Chondrocyte (in vitro differentiated cells): Measurements from ENCODE around the gene RAB43. TPM values are rescaled to one million over a fixed set of nuclear protein-coding genes. Genes with fewer than 3 reads are reported as not detected.

ENCODE experiments used
- DNase-seq: peaks from one replicate; pipeline ENCODE4 v3.0.0; 2021; ENCODE audit warnings: mixed read lengths, low spot score
- H3K27ac Mint-ChIP-seq: one replicate; pipeline ENCODE4 v1.8.0; 2021; ENCODE audit warnings: mild to moderate bottlenecking, moderate library complexity, mixed read lengths; ENCODE audit not compliant: unreplicated experiment
- H3K27me3 Mint-ChIP-seq: 2 replicates; pipeline ENCODE4 v1.8.0; 2021; ENCODE audit warnings: low read depth, mixed read lengths
- H3K36me3 Mint-ChIP-seq: 2 replicates; pipeline ENCODE4 v1.8.0; 2021; ENCODE audit warnings: low read depth, mixed read lengths
- H3K4me1 Mint-ChIP-seq: 2 replicates; pipeline ENCODE4 v1.8.0; 2021; ENCODE audit warnings: low read depth, mild to moderate bottlenecking, mixed read lengths
- H3K4me3 Mint-ChIP-seq: one replicate; pipeline ENCODE4 v1.8.0; 2021; ENCODE audit warnings: mild to moderate bottlenecking, moderate library complexity, mixed read lengths; ENCODE audit not compliant: unreplicated experiment
- H3K9me3 Mint-ChIP-seq: 2 replicates; pipeline ENCODE4 v1.8.0; 2021; ENCODE audit warnings: low read depth, mixed read lengths
- total RNA-seq: library from RNA; stranded (reverse); gene quantifications from 3 replicates; pipeline ENCODE4 v1.2.1, GENCODE V29; 2021
- TF ChIP-seq, protein P1 (sequence below): fragments of 200-600 bp; sonication (generic); IDR thresholded peaks from 2 replicates; pipeline ENCODE4 v1.5.0; 2021; ENCODE audit warnings: antibody characterized with exemption, mild to moderate bottlenecking, moderate library complexity

The RAB43 gene
- total RNA-seq, 1 donor from 2014 or later: 26.3 TPM

DNA sequence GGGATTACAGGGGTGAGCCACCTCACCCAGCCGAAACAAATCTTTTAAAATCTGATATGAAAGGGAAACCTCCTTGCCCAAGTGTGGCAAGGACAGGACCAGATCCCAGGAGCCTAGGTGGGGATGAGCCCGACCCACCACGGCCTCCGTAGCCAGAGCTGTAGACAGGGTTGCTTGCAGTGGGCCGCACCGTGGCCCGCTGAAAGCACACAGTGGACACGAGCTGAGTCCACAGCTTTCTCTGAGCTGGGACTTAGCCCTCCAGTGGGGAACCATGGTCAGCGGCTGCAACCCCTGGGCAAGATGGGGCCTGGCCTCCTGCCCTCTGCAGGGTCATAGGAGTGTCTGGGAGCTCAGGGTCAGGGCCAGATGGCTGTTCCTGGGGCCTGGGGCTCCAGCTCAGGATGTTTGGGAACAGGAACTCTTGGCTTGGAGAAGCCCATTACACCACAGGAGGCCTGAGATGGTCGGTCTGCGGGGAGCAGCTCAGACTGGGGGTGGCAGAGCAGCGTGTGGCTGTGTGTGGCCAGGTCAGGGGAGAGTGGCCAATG, 36.4 kb downstream of the RAB43 start:
- H3K36me3 Mint-ChIP-seq: no peaks in the 10 kb centered on the region
- DNase-seq: no peak
- H3K27ac Mint-ChIP-seq: no peak overlapping the region
- no peak overlapping the region for H3K4me3 Mint-ChIP-seq
- no peaks in the 10 kb centered on the region for H3K9me3 Mint-ChIP-seq
- TF ChIP-seq, protein P1, sequence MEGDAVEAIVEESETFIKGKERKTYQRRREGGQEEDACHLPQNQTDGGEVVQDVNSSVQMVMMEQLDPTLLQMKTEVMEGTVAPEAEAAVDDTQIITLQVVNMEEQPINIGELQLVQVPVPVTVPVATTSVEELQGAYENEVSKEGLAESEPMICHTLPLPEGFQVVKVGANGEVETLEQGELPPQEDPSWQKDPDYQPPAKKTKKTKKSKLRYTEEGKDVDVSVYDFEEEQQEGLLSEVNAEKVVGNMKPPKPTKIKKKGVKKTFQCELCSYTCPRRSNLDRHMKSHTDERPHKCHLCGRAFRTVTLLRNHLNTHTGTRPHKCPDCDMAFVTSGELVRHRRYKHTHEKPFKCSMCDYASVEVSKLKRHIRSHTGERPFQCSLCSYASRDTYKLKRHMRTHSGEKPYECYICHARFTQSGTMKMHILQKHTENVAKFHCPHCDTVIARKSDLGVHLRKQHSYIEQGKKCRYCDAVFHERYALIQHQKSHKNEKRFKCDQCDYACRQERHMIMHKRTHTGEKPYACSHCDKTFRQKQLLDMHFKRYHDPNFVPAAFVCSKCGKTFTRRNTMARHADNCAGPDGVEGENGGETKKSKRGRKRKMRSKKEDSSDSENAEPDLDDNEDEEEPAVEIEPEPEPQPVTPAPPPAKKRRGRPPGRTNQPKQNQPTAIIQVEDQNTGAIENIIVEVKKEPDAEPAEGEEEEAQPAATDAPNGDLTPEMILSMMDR: no peak
- peaks cover 3% of the 10 kb centered on the region for H3K4me1 Mint-ChIP-seq
- H3K27me3 Mint-ChIP-seq: no peaks in the 10 kb centered on the region

DNA sequence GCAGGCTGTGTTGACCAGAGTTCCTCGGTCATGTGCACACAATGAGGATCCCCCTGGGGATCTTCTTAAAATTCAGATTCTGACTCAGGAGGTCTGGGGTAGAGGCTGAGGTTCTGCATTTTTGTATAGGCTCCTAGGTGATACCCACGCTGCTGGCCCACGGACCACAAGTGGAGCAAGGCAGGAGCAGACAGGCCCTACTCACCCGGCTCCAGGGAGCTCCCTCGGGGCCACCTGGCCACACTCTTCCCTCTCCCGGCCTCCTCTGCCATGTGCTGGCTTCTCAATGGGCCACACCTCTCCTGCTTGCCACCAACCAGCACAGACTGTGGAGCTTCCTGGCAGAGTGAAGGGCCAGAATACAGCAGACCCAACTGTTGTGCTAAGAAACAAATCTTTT, 37.1 kb downstream of the RAB43 start:
- no peak overlapping the region for H3K4me3 Mint-ChIP-seq
- no peaks in the 10 kb centered on the region for H3K36me3 Mint-ChIP-seq
- H3K27ac Mint-ChIP-seq: no peak overlapping the region
- H3K27me3 Mint-ChIP-seq: no peaks in the 10 kb centered on the region
- no peaks in the 10 kb centered on the region for H3K9me3 Mint-ChIP-seq
- TF ChIP-seq, protein P1: no peak
- no peak for DNase-seq
- peaks cover 3% of the 10 kb centered on the region for H3K4me1 Mint-ChIP-seq

DNA sequence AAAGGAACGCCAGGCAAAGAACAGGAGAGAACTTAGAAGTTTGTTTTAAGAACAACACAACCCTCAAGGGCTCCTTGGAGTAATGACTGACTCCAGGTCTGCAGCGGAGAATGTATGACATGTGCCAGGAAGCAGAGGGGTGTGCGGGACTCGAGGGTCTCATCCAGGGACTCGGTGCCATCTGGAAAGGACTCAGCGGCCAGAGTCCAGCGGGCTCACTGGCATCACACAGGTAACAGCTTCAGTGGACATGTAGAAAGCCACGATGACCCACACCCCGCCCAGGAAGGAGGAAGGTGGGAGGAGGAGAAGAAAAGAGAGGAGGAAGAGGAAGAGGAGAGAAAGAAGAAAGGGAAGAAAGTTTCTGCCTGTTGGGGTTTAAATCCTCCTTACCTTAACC, 39.6 kb downstream of the RAB43 start:
- H3K27me3 Mint-ChIP-seq: no peaks in the 10 kb centered on the region
- H3K9me3 Mint-ChIP-seq: no peaks in the 10 kb centered on the region
- TF ChIP-seq, protein P1: no peak
- peaks cover 5% of the 10 kb centered on the region for H3K4me1 Mint-ChIP-seq
- no peak overlapping the region for H3K4me3 Mint-ChIP-seq
- no peak overlapping the region for H3K27ac Mint-ChIP-seq
- H3K36me3 Mint-ChIP-seq: no peaks in the 10 kb centered on the region
- no peak for DNase-seq

DNA sequence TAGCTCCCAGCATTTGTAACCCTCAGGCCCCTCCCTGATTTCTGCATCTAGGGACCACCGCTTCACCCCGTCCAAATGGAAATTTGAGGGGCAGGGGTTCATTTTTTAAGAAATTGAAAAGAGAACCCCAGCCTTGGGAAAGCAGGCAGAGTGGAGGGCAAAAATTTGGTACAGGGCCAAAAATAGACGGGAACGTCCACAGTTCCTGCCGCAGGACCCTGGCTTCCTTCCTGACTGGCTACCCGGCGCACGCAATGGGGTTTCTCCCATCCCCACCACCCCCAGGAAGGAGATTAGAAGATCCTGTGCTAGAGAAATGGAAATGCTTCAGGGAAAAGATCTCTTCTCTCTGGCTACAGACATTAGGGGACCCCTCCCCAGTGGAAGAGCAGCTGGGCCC, 40.1 kb downstream of the RAB43 start:
- no peaks in the 10 kb centered on the region for H3K27me3 Mint-ChIP-seq
- H3K4me1 Mint-ChIP-seq: peaks cover 6% of the 10 kb centered on the region
- no peak overlapping the region for H3K4me3 Mint-ChIP-seq
- no peak for DNase-seq
- TF ChIP-seq, protein P1: no peak
- H3K36me3 Mint-ChIP-seq: no peaks in the 10 kb centered on the region
- no peak overlapping the region for H3K27ac Mint-ChIP-seq
- no peaks in the 10 kb centered on the region for H3K9me3 Mint-ChIP-seq

DNA sequence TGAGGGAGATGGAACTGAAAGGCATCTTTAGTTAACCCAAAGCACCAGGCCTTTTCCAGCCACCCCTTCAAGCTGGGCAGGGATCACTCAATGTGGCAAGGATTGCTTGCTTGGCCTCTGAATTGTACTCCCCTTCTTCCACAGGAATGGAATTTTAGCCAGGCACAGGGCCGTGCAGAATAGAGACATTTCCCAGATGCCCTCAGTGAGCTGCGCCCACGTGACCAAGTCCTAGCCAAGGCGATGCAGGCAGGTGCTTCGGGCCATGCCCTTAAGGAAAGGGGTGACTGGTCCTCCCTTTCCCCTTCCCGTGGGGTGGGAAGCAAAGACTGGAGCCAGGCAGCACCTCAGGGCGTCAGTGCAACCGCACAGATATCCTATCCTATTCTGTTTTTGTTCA, 43.1 kb downstream of the RAB43 start:
- H3K27me3 Mint-ChIP-seq: no peaks in the 10 kb centered on the region
- no peaks in the 10 kb centered on the region for H3K9me3 Mint-ChIP-seq
- no peak for DNase-seq
- H3K36me3 Mint-ChIP-seq: no peaks in the 10 kb centered on the region
- TF ChIP-seq, protein P1: no peak
- H3K4me3 Mint-ChIP-seq: no peak overlapping the region
- no peak overlapping the region for H3K27ac Mint-ChIP-seq
- peaks cover 6% of the 10 kb centered on the region for H3K4me1 Mint-ChIP-seq
